ENCODE data around the gene SYT1.

DNA sequence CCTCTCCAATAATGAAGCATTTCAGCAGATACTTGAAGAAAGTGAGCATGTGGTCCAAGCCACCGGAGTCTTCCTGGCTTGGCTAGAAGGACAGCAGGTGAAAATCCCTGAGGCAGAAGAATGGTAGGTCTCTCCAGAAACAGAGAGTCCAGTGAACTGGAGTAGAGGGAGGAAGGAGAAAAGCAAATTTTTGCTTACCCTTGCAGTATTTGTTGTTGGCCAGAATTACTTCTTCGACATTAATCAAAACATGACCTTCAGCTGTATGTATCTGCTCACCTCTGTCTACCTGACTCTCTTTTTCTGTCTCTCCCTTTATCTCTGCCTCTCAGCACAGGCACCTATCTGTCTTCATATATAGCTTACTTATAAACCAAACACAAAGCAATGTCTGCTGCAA, 208.9 kb downstream of the SYT1 start:
- TF ChIP-seq EP300 (IDR thresholded peaks at IDR 0.05) = no peak
- TF ChIP-seq, protein P1, sequence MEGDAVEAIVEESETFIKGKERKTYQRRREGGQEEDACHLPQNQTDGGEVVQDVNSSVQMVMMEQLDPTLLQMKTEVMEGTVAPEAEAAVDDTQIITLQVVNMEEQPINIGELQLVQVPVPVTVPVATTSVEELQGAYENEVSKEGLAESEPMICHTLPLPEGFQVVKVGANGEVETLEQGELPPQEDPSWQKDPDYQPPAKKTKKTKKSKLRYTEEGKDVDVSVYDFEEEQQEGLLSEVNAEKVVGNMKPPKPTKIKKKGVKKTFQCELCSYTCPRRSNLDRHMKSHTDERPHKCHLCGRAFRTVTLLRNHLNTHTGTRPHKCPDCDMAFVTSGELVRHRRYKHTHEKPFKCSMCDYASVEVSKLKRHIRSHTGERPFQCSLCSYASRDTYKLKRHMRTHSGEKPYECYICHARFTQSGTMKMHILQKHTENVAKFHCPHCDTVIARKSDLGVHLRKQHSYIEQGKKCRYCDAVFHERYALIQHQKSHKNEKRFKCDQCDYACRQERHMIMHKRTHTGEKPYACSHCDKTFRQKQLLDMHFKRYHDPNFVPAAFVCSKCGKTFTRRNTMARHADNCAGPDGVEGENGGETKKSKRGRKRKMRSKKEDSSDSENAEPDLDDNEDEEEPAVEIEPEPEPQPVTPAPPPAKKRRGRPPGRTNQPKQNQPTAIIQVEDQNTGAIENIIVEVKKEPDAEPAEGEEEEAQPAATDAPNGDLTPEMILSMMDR (IDR thresholded peaks at IDR 0.05) = no peak
- no peak for TF ChIP-seq POLR2A (IDR thresholded peaks at IDR 0.05; ENCODE audit: low read depth)
